ENCODE data around the gene SLC9A2. TPM values are rescaled to one million over a fixed set of nuclear protein-coding genes. Genes with fewer than 3 reads are reported as not detected.

The SLC9A2 gene
- total RNA-seq, 1 donor, result not detected

GRCh38 chr2:102718387-102719316 is 99.3 kb downstream of the SLC9A2 start:
- DNase-seq (ENCODE audit: low read depth in 2 of 3, low spot score in 2 of 3), result no peak

GRCh38 chr2:102724016-102724490 is 104.7 kb downstream of the SLC9A2 start:
- DNase-seq (ENCODE audit: low read depth in 2 of 3, low spot score in 2 of 3), result no peak

GRCh38 chr2:102724553-102724952 is 105.2 kb downstream of the SLC9A2 start:
- DNase-seq (ENCODE audit: low read depth in 2 of 3, low spot score in 2 of 3), result no peak

GRCh38 chr2:102726128-102727087 is 107.1 kb downstream of the SLC9A2 start:
- no peak for DNase-seq (ENCODE audit: low read depth in 2 of 3, low spot score in 2 of 3)

- no peak for DNase-seq (ENCODE audit: low read depth in 2 of 3, low spot score in 2 of 3)
Observed at GRCh38 chr2:102735416-102736109, 116.2 kb downstream of the SLC9A2 start.

- no peak for DNase-seq (ENCODE audit: low read depth in 2 of 3, low spot score in 2 of 3)
Observed at GRCh38 chr2:102736110-102736409, 116.7 kb downstream of the SLC9A2 start.

- peak; percentile 63 to 82 (median 80) for DNase-seq (ENCODE audit: low read depth in 2 of 3, low spot score in 2 of 3)
Observed at GRCh38 chr2:102736410-102737409, 117.4 kb downstream of the SLC9A2 start.

GRCh38 chr2:102737431-102737830 is 118.1 kb downstream of the SLC9A2 start:
- DNase-seq (ENCODE audit: low read depth in 2 of 3, low spot score in 2 of 3), result no peak

GRCh38 chr2:102743259-102743658 is 123.9 kb downstream of the SLC9A2 start:
- no peak for DNase-seq (ENCODE audit: low read depth in 2 of 3, low spot score in 2 of 3)

- no peak for DNase-seq (ENCODE audit: low read depth in 2 of 3, low spot score in 2 of 3)
Observed at GRCh38 chr2:102748107-102748506, 128.8 kb downstream of the SLC9A2 start.

- DNase-seq (ENCODE audit: low read depth in 2 of 3, low spot score in 2 of 3), result no peak
Observed at GRCh38 chr2:102749938-102750337, 130.6 kb downstream of the SLC9A2 start.

- DNase-seq (ENCODE audit: low read depth in 2 of 3, low spot score in 2 of 3), result peak; percentile 6 to 71 (median 32)
Observed at GRCh38 chr2:102753563-102754159, 134.3 kb downstream of the SLC9A2 start.

- no peak for DNase-seq (ENCODE audit: low read depth in 2 of 3, low spot score in 2 of 3)
Observed at GRCh38 chr2:102754456-102755145, 135.2 kb downstream of the SLC9A2 start.

GRCh38 chr2:102755284-102755683 is 135.9 kb downstream of the SLC9A2 start:
- DNase-seq (ENCODE audit: low read depth in 2 of 3, low spot score in 2 of 3), result no peak

GRCh38 chr2:102758439-102758838 is 139.1 kb downstream of the SLC9A2 start:
- no peak for DNase-seq (ENCODE audit: low read depth in 2 of 3, low spot score in 2 of 3)
